NCI-H510A treated with DMSO at 0.1 percent for 48 hours (cell line): Measurements from ENCODE around the gene MICAL1.

Experiments
- DNase-seq: peaks from one replicate; lab custom pipeline; 2025; lab: John Stamatoyannopoulos, UW

MICAL1 gene

GRCh38 chr6:109453594-109454495, 1.7 kb downstream of the MICAL1 start:
- DNase-seq: no peak

- DNase-seq: no peak
These were observed 2.4 kb downstream of the MICAL1 start for GRCh38 chr6:109453156-109453555.

GRCh38 chr6:109452181-109452580, 3.4 kb downstream of the MICAL1 start:
- DNase-seq: no peak

- DNase-seq: no peak
These were observed 4.2 kb downstream of the MICAL1 start for GRCh38 chr6:109451376-109451775.

- no peak for DNase-seq
These were observed 4.8 kb downstream of the MICAL1 start for GRCh38 chr6:109450801-109451200.

- DNase-seq: no peak
These were observed 5.5 kb downstream of the MICAL1 start for GRCh38 chr6:109449795-109450673.

GRCh38 chr6:109449064-109449794, 6.3 kb downstream of the MICAL1 start:
- no peak for DNase-seq

- DNase-seq: no peak
These were observed 7.0 kb downstream of the MICAL1 start for GRCh38 chr6:109448615-109449014.

- no peak for DNase-seq
These were observed 7.6 kb downstream of the MICAL1 start for GRCh38 chr6:109447878-109448555.

- no peak for DNase-seq
These were observed 8.5 kb downstream of the MICAL1 start for GRCh38 chr6:109447087-109447486.

- DNase-seq: no peak
These were observed 9.0 kb downstream of the MICAL1 start for GRCh38 chr6:109446541-109446940.

GRCh38 chr6:109446072-109446471, 9.5 kb downstream of the MICAL1 start:
- no peak for DNase-seq

GRCh38 chr6:109445382-109445781, 10.2 kb downstream of the MICAL1 start:
- DNase-seq: no peak

- no peak for DNase-seq
These were observed 12.1 kb downstream of the MICAL1 start for GRCh38 chr6:109443425-109443950.

- DNase-seq: no peak
These were observed 13.1 kb downstream of the MICAL1 start for GRCh38 chr6:109442393-109442924.

- no peak for DNase-seq
These were observed 14.3 kb downstream of the MICAL1 start for GRCh38 chr6:109441069-109441816.

- no peak for DNase-seq
These were observed 15.1 kb downstream of the MICAL1 start, which contains the start of the genes PPIL6 and SMPD2 for GRCh38 chr6:109440331-109441068. TSS of gene PPIL6 (minus strand) at chr6:109440628. CDS start at chr6:109440590, 38 bp downstream. TSS of gene SMPD2 (plus strand) at chr6:109440724. CDS start at chr6:109441122, 398 bp downstream.

GRCh38 chr6:109436041-109436440, 19.5 kb downstream of the MICAL1 start:
- no peak for DNase-seq

GRCh38 chr6:109434456-109434855, 21.1 kb downstream of the MICAL1 start:
- DNase-seq: no peak
